HG02840 (cell line): ENCODE results near the gene ZGRF1.
"Not testable (repeated sequence)": the region's sequence is repeated elsewhere in the genome, so short reads cannot be mapped to it uniquely, and the experiment has no call there.

Source experiments
- ATAC-seq: cut with Tn5 transposase; IDR thresholded peaks from one replicate; pipeline ENCODE4 v1.9.1; 2021; ENCODE audit warnings: mild to moderate bottlenecking, moderate library complexity, moderate number of reproducible peaks; ENCODE audit not compliant: unreplicated experiment, low FRiP score

ZGRF1 gene

GRCh38 chr4:112559053-112559452, 77.7 kb downstream of the ZGRF1 start:
- ATAC-seq, result no peak

DNA sequence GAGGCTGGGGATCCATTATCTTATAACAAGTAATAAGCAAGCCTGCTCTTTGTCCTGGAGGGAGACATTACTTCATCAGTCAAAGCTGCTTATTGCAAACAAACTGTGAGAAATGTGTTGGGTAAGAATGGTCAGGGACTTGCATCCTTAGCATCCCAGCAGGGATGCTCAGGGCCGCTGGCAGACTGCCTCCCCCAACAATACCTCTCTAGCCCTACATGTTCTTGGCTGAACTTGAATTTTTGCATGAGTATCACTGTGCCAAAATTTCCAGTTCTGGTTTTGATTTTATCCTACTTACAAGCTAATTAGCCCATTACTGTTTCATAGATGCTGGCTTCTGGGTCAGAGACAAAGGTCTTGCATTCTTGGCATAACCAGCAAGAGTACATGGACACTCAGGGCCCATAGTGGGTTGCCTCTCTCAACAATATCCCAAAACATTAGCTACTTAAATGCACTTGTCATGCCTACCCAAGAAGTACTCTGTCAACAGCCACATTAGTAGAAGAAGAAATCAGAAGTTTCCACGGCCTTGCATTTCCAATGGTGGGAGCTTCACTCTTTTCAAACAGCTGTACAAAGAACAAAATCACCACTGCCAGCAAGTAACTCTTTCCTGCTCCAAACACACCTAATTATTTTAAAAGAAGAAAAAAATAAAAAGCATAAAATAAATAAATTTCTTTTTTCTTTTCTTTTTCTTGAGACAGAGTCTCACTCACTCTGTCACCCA, 78.9 kb downstream of the ZGRF1 start:
- no peak for ATAC-seq

- not testable (repeated sequence) for ATAC-seq
Observed at GRCh38 chr4:112554271-112554670, 82.4 kb downstream of the ZGRF1 start.

GRCh38 chr4:112552668-112553067, 84.0 kb downstream of the ZGRF1 start:
- no peak for ATAC-seq

GRCh38 chr4:112550728-112551127, 86.0 kb downstream of the ZGRF1 start:
- no peak for ATAC-seq

GRCh38 chr4:112546476-112546875, 90.2 kb downstream of the ZGRF1 start:
- ATAC-seq, result no peak

GRCh38 chr4:112545346-112545745, 91.4 kb downstream of the ZGRF1 start:
- ATAC-seq, result no peak

DNA sequence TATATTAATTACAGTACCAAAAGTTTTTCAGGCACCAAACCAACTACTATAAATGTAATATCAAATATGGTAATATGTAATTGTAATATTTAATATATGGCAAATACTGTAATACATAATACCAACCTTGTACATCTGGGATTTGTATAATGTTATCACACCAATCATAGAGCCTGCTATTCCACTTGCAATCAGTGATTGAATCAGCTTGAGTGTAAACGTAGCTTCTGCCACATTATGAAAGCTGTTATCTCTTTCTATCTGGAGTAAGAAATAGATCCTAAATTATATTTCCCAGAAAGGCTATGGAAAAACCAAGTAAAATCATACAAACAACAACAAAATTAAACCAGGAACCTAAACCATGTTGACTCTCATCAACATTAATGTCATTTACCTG, 96.0 kb downstream of the ZGRF1 start:
- no peak for ATAC-seq

DNA sequence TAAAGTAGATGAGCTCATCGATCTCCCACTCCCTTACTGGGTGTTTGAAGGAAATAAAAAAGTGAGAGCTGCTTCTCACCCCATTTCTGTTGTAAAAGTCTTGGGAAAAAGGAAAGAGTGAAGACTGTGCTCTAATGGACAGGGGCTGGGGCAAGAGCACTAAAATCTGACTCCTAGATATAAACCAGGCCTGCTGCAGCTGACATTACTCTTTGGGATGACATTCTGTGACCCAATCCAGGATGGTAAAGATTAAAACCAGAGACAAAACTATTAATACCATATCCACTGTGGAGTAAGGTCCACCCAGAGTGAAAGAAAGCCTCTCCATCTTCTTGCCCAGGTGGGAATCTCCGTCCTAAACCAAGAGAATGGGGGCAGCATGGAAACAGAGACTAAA, 100.6 kb downstream of the ZGRF1 start:
- no peak for ATAC-seq

DNA sequence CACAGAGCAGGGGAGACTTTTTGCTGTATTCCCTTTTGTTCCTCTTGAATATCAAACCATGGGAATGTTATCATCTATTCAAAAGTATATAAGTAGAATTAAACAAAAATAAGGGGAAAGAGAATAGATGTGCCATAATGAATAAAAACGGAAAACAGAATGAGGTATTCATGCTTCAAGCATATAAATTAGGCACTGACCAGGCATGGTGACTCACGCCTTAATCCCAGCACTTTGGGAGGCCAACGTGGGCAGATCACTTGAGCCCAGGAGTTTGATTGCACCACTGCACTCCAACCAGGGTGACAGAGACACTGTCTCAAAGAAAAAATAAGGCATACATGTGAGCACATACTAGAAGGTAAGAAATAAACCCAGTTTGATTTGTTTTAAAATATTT, 104.4 kb downstream of the ZGRF1 start:
- no peak for ATAC-seq

DNA sequence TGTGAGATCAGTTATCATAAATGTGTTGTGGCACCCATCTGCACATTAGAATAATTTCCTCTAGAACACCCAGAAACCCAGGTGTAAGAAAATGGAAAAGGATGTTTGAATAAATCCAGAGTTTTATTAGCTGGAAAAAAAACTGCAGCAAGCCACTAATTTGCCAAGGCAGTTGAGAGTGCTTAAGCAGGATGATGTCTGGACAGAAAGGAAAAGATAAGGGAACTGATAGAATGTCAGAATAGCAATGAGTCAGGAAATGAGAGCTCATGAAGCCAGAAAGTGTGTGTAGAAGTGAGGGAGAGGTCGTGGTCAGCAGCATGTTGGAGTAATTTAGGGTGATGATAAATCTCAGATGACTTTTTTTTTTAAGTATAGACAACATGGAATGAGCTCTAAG, 105.6 kb downstream of the ZGRF1 start:
- no peak for ATAC-seq

- ATAC-seq, result no peak
Observed at GRCh38 chr4:112526061-112526460, 110.6 kb downstream of the ZGRF1 start.

DNA sequence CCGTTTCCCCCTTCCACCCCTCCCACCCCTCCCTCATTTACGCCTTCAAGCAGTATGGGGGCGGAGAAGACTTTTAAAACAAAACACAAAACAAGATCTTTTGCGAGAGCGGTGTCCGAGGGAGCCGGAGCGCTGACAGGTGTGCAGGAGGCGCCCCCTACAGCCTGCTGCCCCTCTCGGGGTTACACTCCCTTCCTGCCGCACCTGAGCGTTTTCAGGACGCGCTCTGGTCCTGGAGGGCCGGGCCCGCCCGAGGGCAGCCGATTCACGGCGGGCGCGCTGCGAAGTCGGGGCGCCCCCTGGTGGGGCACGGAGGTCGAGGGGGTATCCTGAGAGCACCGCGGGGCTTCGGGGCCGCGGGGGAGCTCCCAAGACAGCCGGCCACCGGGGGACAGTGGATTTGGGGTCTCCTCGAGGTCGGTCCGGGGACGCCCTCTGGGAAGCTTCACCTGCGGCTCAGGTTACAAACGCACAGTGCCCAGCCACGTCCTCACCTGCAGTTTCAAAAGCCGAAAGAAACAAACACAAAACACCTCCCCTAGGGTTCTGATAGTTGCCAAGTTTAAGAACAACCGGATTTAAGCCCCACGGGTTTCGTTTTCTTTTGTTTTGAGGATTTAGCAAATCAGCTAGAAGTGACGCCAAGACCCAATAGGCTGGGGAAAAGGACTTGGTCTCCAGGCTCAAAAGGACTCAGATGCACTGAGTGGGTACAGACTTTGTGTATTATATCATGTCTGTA, 112.8 kb downstream of the ZGRF1 start:
- ATAC-seq, result peak; percentile 84

DNA sequence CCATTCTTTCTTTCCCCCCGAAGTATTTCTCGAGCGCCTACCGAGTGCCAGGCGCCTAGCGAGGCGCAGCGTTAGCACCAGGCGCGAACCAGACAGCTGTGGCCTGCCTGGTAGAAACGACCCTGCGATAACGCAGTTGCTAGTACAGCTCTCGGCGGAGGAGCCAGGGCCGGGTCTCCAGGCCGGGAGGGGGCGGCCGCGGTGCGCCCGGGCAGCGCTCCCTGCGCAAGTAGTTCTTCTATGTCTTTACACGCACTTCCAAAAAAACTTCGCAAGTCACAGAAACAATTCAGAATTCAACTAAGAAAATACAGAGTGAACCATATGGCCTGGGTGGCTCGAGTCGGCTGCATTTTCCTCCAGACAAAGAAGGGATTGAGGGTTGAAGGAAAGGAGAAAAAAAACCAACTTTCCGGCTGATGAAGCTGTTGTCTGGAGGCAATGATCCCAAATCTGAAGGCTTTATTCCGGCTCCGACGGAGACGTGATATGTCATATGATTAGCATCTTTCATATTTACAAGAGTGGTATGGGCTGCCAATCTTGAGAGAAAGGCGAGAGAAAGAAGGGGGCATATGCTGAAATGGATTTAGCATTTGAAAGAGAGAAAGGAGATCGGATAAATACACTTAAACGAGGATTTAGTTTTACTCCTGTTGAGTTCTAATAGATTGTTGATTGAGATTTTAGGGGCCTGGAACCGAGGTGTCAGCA, 113.5 kb downstream of the ZGRF1 start:
- ATAC-seq, result peak; percentile 35

DNA sequence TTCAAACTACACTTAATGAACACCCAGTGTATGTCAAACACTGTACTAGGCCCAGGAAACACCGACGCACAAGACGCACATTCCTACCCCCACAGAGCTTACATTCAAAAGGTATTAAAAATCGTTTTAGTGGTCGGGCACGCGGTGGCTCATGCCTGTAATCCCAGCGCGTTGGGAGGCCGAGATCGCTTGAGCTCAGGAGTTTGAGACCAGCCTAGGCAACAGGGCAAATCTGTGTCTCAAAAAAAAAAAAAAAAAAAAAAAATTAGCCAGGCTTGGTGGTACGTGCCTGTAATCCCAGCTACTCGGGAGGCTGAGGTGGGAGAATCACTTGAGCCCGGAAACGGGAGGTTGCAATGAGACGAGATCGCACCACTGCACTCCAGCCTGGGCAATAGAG, 114.3 kb downstream of the ZGRF1 start:
- ATAC-seq, result not testable (repeated sequence)

- ATAC-seq, result no peak
Observed at GRCh38 chr4:112521123-112522023, 115.3 kb downstream of the ZGRF1 start.

DNA sequence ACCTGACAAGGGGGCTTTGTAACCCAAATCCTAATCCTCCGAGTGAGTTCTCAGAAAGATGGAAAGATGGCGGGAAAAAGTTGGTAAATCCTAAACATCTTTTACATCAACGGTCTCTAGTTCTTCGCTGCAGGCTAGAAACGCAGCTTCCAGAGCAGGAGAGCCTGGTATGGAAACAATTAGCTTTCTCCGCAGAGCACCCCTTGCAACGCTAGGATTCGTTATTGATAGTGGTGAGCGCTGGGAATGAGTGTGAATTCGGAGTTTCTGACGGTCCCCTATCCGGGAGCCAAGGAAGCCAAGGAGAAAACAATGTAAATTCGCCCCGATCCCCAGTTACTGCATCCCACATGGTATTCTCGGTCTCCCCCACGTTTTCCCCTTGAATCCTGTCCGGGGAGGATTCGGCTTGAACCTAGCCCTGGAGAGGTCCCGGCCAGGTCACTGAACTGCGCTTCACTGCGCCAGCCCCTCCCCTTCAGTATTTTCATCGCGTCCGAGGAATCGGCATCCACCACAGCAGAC, 116.0 kb downstream of the ZGRF1 start:
- ATAC-seq, result no peak

- ATAC-seq, result no peak
Observed at GRCh38 chr4:112519689-112520597, 116.8 kb downstream of the ZGRF1 start.

DNA sequence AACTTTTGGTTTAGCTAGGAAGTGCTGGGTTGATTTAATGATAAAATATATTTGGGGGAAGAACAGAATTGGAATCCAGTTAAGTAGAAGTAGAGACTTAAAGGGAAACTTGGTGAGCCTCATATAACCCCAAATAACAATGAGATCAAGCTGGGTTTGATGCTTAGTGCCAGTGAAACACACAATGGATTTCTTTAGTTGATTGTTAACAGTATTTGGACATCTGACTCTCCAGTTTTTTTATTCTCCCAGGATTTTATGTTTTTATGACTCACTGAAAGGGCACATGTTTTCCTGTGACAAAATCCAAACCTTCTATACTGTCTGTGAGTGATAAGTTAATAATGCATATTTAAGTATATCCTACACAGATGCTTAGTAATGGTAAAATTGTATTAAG, 118.0 kb downstream of the ZGRF1 start:
- no peak for ATAC-seq
